ENCODE data around the gene RAB1A.

The RAB1A gene

DNA sequence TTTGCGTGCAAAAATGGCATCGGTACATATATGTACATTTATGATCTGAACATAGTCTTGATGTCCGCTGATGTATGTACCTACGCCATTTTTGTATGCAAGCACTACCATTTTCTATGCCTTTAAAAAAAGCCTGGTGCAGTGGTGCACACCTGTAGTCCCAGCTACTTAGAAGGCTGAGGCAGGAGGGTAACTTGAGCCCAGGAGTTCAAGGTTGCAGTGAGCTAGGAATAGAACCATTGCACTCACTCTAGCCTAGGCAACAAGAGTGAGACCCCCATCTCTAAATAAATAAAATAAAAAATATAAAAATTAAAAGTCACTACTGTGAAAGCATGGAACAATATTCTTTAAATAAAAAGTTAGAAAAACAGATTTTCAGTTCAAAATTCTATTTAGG, 16.7 kb downstream of the RAB1A start:
- Histone ChIP-seq H3K4me1 (ENCODE audit: control insufficient read depth, low read depth, low read length) (no peaks in the 10 kb centered on the region), H3K27me3 (ENCODE audit: control insufficient read depth, insufficient read depth, low read length) (no peaks in the 10 kb centered on the region), H3K4me3 (ENCODE audit: low read length) (no peak overlapping the region), H3K27ac (ENCODE audit: low read length) (no peak overlapping the region), H3K9me3 (ENCODE audit: control insufficient read depth, low read depth, low read length) (no peaks in the 10 kb centered on the region), H3K9ac (ENCODE audit: low read length) (no peak overlapping the region), H3K36me3 (ENCODE audit: control insufficient read depth, low read depth, low read length) (no peaks in the 10 kb centered on the region)

GRCh38 chr2:65112633-65113032, 17.3 kb downstream of the RAB1A start:
- H3K9ac ChIP-seq (ENCODE audit: low read length): no peak overlapping the region
- H3K36me3 ChIP-seq (ENCODE audit: control insufficient read depth, low read depth, low read length): no peaks in the 10 kb centered on the region
- no peaks in the 10 kb centered on the region for H3K27me3 ChIP-seq (ENCODE audit: control insufficient read depth, insufficient read depth, low read length)
- H3K4me1 ChIP-seq (ENCODE audit: control insufficient read depth, low read depth, low read length): no peaks in the 10 kb centered on the region
- H3K4me3 ChIP-seq (ENCODE audit: low read length): no peak overlapping the region
- H3K9me3 ChIP-seq (ENCODE audit: control insufficient read depth, low read depth, low read length): no peaks in the 10 kb centered on the region
- no peak overlapping the region for H3K27ac ChIP-seq (ENCODE audit: low read length)

DNA sequence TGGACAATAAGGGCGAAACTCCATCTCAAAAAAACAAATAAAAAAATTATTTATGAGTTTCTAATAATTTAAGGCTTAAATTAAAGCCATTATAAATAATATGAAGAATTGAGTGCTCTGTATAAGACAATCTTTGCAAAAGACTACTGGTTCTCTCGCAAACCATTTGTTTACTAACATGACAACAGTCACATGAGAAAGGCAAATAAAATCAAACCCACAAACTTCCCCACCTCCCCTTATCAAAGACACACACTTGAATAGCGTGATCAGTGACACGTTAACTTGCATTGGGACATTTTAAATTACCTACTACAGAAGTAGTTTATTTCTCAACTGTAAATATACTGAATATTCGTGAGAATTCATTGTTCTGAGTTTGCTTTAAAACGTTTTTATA, 21.1 kb downstream of the RAB1A start:
- Histone ChIP-seq H3K9me3 (ENCODE audit: control insufficient read depth, low read depth, low read length) (no peaks in the 10 kb centered on the region), H3K27me3 (ENCODE audit: control insufficient read depth, insufficient read depth, low read length) (no peaks in the 10 kb centered on the region), H3K27ac (ENCODE audit: low read length) (no peak overlapping the region), H3K36me3 (ENCODE audit: control insufficient read depth, low read depth, low read length) (peaks cover 3% of the 10 kb centered on the region), H3K9ac (ENCODE audit: low read length) (no peak overlapping the region), H3K4me1 (ENCODE audit: control insufficient read depth, low read depth, low read length) (no peaks in the 10 kb centered on the region), H3K4me3 (ENCODE audit: low read length) (no peak overlapping the region)

GRCh38 chr2:65107530-65107929, 22.4 kb downstream of the RAB1A start:
- Histone ChIP-seq H3K4me3 (ENCODE audit: low read length) (no peak overlapping the region), H3K36me3 (ENCODE audit: control insufficient read depth, low read depth, low read length) (peaks cover 3% of the 10 kb centered on the region), H3K27me3 (ENCODE audit: control insufficient read depth, insufficient read depth, low read length) (no peaks in the 10 kb centered on the region), H3K9ac (ENCODE audit: low read length) (no peak overlapping the region), H3K27ac (ENCODE audit: low read length) (no peak overlapping the region), H3K4me1 (ENCODE audit: control insufficient read depth, low read depth, low read length) (no peaks in the 10 kb centered on the region), H3K9me3 (ENCODE audit: control insufficient read depth, low read depth, low read length) (no peaks in the 10 kb centered on the region)

- no peak overlapping the region for H3K4me3 ChIP-seq (ENCODE audit: low read length)
- no peaks in the 10 kb centered on the region for H3K27me3 ChIP-seq (ENCODE audit: control insufficient read depth, insufficient read depth, low read length)
- H3K36me3 ChIP-seq (ENCODE audit: control insufficient read depth, low read depth, low read length): peaks cover 14% of the 10 kb centered on the region
- H3K9me3 ChIP-seq (ENCODE audit: control insufficient read depth, low read depth, low read length): no peaks in the 10 kb centered on the region
- no peak overlapping the region for H3K9ac ChIP-seq (ENCODE audit: low read length)
- H3K27ac ChIP-seq (ENCODE audit: low read length): no peak overlapping the region
- no peaks in the 10 kb centered on the region for H3K4me1 ChIP-seq (ENCODE audit: control insufficient read depth, low read depth, low read length)
These were observed 26.7 kb downstream of the RAB1A start for GRCh38 chr2:65103013-65103715.

- H3K4me1 ChIP-seq (ENCODE audit: control insufficient read depth, low read depth, low read length): no peaks in the 10 kb centered on the region
- no peak overlapping the region for H3K9ac ChIP-seq (ENCODE audit: low read length)
- no peaks in the 10 kb centered on the region for H3K27me3 ChIP-seq (ENCODE audit: control insufficient read depth, insufficient read depth, low read length)
- no peaks in the 10 kb centered on the region for H3K9me3 ChIP-seq (ENCODE audit: control insufficient read depth, low read depth, low read length)
- H3K36me3 ChIP-seq (ENCODE audit: control insufficient read depth, low read depth, low read length): peaks cover 24% of the 10 kb centered on the region
- H3K4me3 ChIP-seq (ENCODE audit: low read length): no peak overlapping the region
- H3K27ac ChIP-seq (ENCODE audit: low read length): no peak overlapping the region
These were observed 28.8 kb downstream of the RAB1A start for GRCh38 chr2:65101071-65101470.

DNA sequence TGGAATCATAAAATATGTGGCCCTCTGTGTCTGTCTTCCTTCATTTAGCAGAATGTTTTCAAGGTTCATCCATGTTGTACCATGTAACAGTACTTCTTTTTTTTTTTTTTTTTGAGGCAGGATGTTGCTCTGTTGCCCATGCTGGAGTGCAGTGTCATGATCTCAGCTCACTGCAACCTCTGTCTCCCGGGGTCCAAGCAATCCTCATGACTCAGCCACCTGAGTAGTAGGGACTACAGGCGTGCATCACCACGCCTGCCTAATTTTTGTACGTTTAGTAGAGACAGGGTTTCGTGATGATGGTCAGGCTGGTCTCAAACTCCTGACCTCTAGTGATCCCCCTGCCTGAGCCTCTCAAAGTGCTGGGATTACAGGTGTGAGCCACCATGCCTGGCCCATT, 31.2 kb downstream of the RAB1A start:
- no peak overlapping the region for H3K27ac ChIP-seq (ENCODE audit: low read length)
- no peak overlapping the region for H3K9ac ChIP-seq (ENCODE audit: low read length)
- no peak overlapping the region for H3K4me3 ChIP-seq (ENCODE audit: low read length)
- no peaks in the 10 kb centered on the region for H3K9me3 ChIP-seq (ENCODE audit: control insufficient read depth, low read depth, low read length)
- peaks cover 27% of the 10 kb centered on the region for H3K36me3 ChIP-seq (ENCODE audit: control insufficient read depth, low read depth, low read length)
- H3K27me3 ChIP-seq (ENCODE audit: control insufficient read depth, insufficient read depth, low read length): no peaks in the 10 kb centered on the region
- no peaks in the 10 kb centered on the region for H3K4me1 ChIP-seq (ENCODE audit: control insufficient read depth, low read depth, low read length)

DNA sequence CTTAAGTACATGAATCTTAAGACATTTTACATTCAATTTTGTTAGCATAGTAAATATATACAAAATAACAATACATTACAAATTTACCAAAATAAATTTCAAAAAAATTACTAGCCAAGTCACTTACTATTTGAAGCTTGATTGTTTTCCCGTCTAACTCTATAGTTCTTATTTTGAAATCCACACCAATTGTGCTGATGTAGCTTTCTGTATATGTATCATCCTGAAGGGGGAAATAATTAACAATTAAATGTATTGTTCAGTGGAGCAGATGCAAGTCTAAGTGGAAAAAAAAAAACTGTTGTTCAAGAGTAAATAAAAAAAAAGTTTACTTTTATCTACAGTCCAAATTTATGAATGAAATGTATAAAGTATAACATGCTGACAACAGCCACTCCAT, 32.1 kb downstream of the RAB1A start:
- Histone ChIP-seq H3K4me1 (ENCODE audit: control insufficient read depth, low read depth, low read length) (no peaks in the 10 kb centered on the region), H3K9me3 (ENCODE audit: control insufficient read depth, low read depth, low read length) (no peaks in the 10 kb centered on the region), H3K27ac (ENCODE audit: low read length) (no peak overlapping the region), H3K9ac (ENCODE audit: low read length) (no peak overlapping the region), H3K4me3 (ENCODE audit: low read length) (no peak overlapping the region), H3K27me3 (ENCODE audit: control insufficient read depth, insufficient read depth, low read length) (no peaks in the 10 kb centered on the region), H3K36me3 (ENCODE audit: control insufficient read depth, low read depth, low read length) (peaks cover 33% of the 10 kb centered on the region)

- Histone ChIP-seq H3K9ac (ENCODE audit: low read length) (no peak overlapping the region), H3K4me1 (ENCODE audit: control insufficient read depth, low read depth, low read length) (no peaks in the 10 kb centered on the region)
These were observed 33.0 kb downstream of the RAB1A start for GRCh38 chr2:65096948-65097347.

DNA sequence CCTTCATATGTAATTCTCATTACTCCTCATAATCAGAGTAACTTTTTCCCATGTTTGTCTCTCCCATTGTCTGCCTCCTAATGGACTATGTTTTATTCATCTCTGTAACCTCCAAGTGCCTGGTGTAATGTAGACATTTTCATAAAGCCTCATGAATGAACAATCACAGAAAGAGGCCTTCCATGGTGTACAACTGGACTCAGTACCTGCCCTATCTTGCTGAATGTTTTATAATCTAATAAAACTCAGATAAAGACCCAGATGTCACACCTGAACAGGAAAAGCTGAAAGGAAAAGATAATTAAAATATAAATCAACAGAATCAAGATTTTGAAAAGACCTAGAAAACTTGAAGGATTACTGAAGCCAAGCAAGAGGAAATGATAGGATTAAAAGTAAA, 36.7 kb downstream of the RAB1A start:
- no peaks in the 10 kb centered on the region for H3K9me3 ChIP-seq (ENCODE audit: control insufficient read depth, low read depth, low read length)
- H3K36me3 ChIP-seq (ENCODE audit: control insufficient read depth, low read depth, low read length): peaks cover 51% of the 10 kb centered on the region
- no peak overlapping the region for H3K4me3 ChIP-seq (ENCODE audit: low read length)
- H3K4me1 ChIP-seq (ENCODE audit: control insufficient read depth, low read depth, low read length): no peaks in the 10 kb centered on the region
- H3K27ac ChIP-seq (ENCODE audit: low read length): no peak overlapping the region
- no peaks in the 10 kb centered on the region for H3K27me3 ChIP-seq (ENCODE audit: control insufficient read depth, insufficient read depth, low read length)
- no peak overlapping the region for H3K9ac ChIP-seq (ENCODE audit: low read length)

More at GRCh38 chr2:65096948-65097347, 33.0 kb downstream of the RAB1A start:
- Histone ChIP-seq H3K36me3 (ENCODE audit: control insufficient read depth, low read depth, low read length) (peaks cover 33% of the 10 kb centered on the region), H3K27ac (ENCODE audit: low read length) (no peak overlapping the region), H3K27me3 (ENCODE audit: control insufficient read depth, insufficient read depth, low read length) (no peaks in the 10 kb centered on the region), H3K9me3 (ENCODE audit: control insufficient read depth, low read depth, low read length) (no peaks in the 10 kb centered on the region), H3K4me3 (ENCODE audit: low read length) (no peak overlapping the region)

GRCh38 chr2:65092791-65093190, 37.1 kb downstream of the RAB1A start:
- H3K9ac ChIP-seq (ENCODE audit: low read length): no peak overlapping the region
- no peaks in the 10 kb centered on the region for H3K9me3 ChIP-seq (ENCODE audit: control insufficient read depth, low read depth, low read length)
- no peaks in the 10 kb centered on the region for H3K4me1 ChIP-seq (ENCODE audit: control insufficient read depth, low read depth, low read length)
- peaks cover 55% of the 10 kb centered on the region for H3K36me3 ChIP-seq (ENCODE audit: control insufficient read depth, low read depth, low read length)
- no peak overlapping the region for H3K27ac ChIP-seq (ENCODE audit: low read length)
- no peaks in the 10 kb centered on the region for H3K27me3 ChIP-seq (ENCODE audit: control insufficient read depth, insufficient read depth, low read length)
- no peak overlapping the region for H3K4me3 ChIP-seq (ENCODE audit: low read length)

DNA sequence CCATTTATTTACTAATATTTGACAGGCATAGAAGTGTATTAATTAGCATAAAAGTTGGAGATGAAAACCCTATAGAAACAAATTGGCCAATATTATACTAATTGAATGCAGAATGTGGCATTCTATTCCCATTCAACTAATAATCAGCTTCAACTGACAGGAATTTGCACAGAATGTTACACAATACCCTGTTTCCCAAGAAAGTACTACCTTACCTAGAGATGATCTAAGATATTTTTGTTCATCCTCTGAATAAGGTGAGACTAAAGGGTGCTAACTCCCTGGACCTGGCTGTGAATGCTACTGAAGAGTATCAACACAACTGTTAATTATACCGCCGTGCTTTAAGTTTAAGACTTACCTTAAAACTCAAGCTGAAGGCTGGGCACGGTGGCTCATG, 44.8 kb downstream of the RAB1A start:
- H3K4me1 ChIP-seq (ENCODE audit: control insufficient read depth, low read depth, low read length): no peaks in the 10 kb centered on the region
- H3K36me3 ChIP-seq (ENCODE audit: control insufficient read depth, low read depth, low read length): peaks cover 69% of the 10 kb centered on the region
- no peak overlapping the region for H3K27ac ChIP-seq (ENCODE audit: low read length)
- no peaks in the 10 kb centered on the region for H3K9me3 ChIP-seq (ENCODE audit: control insufficient read depth, low read depth, low read length)
- H3K27me3 ChIP-seq (ENCODE audit: control insufficient read depth, insufficient read depth, low read length): no peaks in the 10 kb centered on the region
- H3K4me3 ChIP-seq (ENCODE audit: low read length): no peak overlapping the region
- no peak overlapping the region for H3K9ac ChIP-seq (ENCODE audit: low read length)
